GM12878 (cell line): ENCODE measurements around the gene SLX4IP. TPM values are rescaled to one million over a fixed set of nuclear protein-coding genes. Genes with fewer than 3 reads are reported as not detected.

Experiments
- ATAC-seq: fragments of 200-7000 bp; cut with Tn5 transposase; 3 replicates; pipeline ENCODE4 v1.9.1; 2020; ENCODE audit warnings: mild to moderate bottlenecking, moderate library complexity
- BruUV-seq: library from RNA; stranded (reverse); fragments of 400-500 nt; replicated peaks from 2 replicates; lab custom pipeline; 2021; lab: Mats Ljungman, UMichigan
- CTCF ChIA-PET: fragments of 300-600 bp; sonication (Branson Sonifier 250); formaldehyde crosslinking; extraction: SDS; loops from one replicate; lab custom pipeline; 2021; ENCODE audit warnings: inconsistent platforms; lab: Yijun Ruan, JAX
- POLR2A ChIA-PET: fragments of 350-600 bp; formaldehyde crosslinking; extraction: SDS; loops from one replicate; lab custom pipeline; 2021; ENCODE audit warnings: inconsistent platforms; lab: Charles Lee
- RAD21 ChIA-PET: fragments of 300-600 bp; sonication (Branson Sonifier 250); formaldehyde crosslinking; loops from one replicate; lab custom pipeline; 2023; ENCODE audit warnings: antibody characterized with exemption; ENCODE audit not compliant: unreplicated experiment; lab: Charles Lee
- SMC1A ChIA-PET: fragments of 300-600 bp; sonication (Branson Sonifier 250); formaldehyde crosslinking; loops from one replicate; lab custom pipeline; 2023; ENCODE audit not compliant: unreplicated experiment, uncharacterized antibody; lab: Charles Lee
- DNase-seq: peaks from one replicate; pipeline ENCODE4 v3.0.0-alpha.2; 2011; ENCODE audit warnings: low read depth, low spot score
- FAIRE-seq: peaks from 3 replicates; lab custom pipeline; 2011; peaks lifted over from hg19 to GRCh38; lab: Jason Lieb, UNC
- H2AFZ ChIP-seq: 2 replicates; pipeline ENCODE4 v1.6.0; 2011; ENCODE audit warnings: low read depth, low read length, control low read depth; ENCODE audit not compliant: control insufficient read depth
- H3K27ac ChIP-seq: 2 replicates; pipeline ENCODE4 v1.5.1; 2011; ENCODE audit warnings: control low read depth; ENCODE audit not compliant: control insufficient read depth, insufficient read depth
- H3K27me3 ChIP-seq, 2 experiments: replicated peaks in 1 of 2; 2 replicates each; pipeline versions ENCODE4 v1.6.0 to v1.6.1; 2011; ENCODE audit warnings: low read length in 1 of 2; ENCODE audit not compliant: control insufficient read depth in 2 of 2, insufficient read depth in 2 of 2
- H3K36me3 ChIP-seq, 2 experiments: 2 replicates each; pipeline ENCODE4 v1.5.1; 2011; ENCODE audit warnings: low read length in 1 of 2; ENCODE audit not compliant: control insufficient read depth in 2 of 2, insufficient read depth in 2 of 2
- H3K4me1 ChIP-seq: 2 replicates; pipeline ENCODE4 v1.6.1; 2011; ENCODE audit warnings: mild to moderate bottlenecking, low read length, moderate library complexity, mixed read lengths; ENCODE audit not compliant: control insufficient read depth, insufficient read depth
- H3K4me2 ChIP-seq: 2 replicates; pipeline ENCODE4 v1.6.0; 2011; ENCODE audit warnings: control low read depth; ENCODE audit not compliant: control insufficient read depth, insufficient read depth
- H3K4me3 ChIP-seq: fragments of 200-600 bp; sonication (generic); 2 replicates; pipeline ENCODE4 v1.5.1; 2016
- H3K79me2 ChIP-seq: 2 replicates; pipeline ENCODE4 v1.6.0; 2011; ENCODE audit warnings: low read length; ENCODE audit not compliant: control insufficient read depth, insufficient read depth
- H3K9ac ChIP-seq: 2 replicates; pipeline ENCODE4 v1.8.0; 2011; ENCODE audit warnings: low read length, control low read depth, mixed read lengths; ENCODE audit not compliant: control insufficient read depth, insufficient read depth
- H3K9me3 ChIP-seq: replicated peaks from 3 replicates; pipeline ENCODE4 v1.5.1; 2011; ENCODE audit warnings: mild to moderate bottlenecking, low read length; ENCODE audit not compliant: control insufficient read depth, insufficient read depth
- H4K20me1 ChIP-seq: 2 replicates; pipeline ENCODE4 v1.6.0; 2011; ENCODE audit not compliant: control insufficient read depth, insufficient read depth
- CHD4 ChIP-seq: fragments of 200-600 bp; sonication (generic); IDR thresholded peaks from 2 replicates; pipeline ENCODE4 v1.6.1; 2016; ENCODE audit warnings: mild to moderate bottlenecking
- FOXK2 ChIP-seq: fragments of 450-650 bp; IDR thresholded peaks from 2 replicates; pipeline ENCODE4 v1.6.1; 2017; ENCODE audit warnings: mild to moderate bottlenecking, moderate library complexity
- MEF2A ChIP-seq: IDR thresholded peaks from 2 replicates; pipeline ENCODE4 v1.6.1; 2011; ENCODE audit warnings: low read depth, mild to moderate bottlenecking, low read length, moderate library complexity; ENCODE audit not compliant: insufficient read depth
- NFXL1 ChIP-seq: fragments of 450-650 bp; IDR thresholded peaks from 2 replicates; pipeline ENCODE4 v1.6.1; 2017; ENCODE audit warnings: antibody characterized with exemption, mild to moderate bottlenecking, borderline replicate concordance
- PML ChIP-seq: IDR thresholded peaks from 2 replicates; pipeline ENCODE4 v1.6.1; 2012; ENCODE audit warnings: low read length, inconsistent platforms
- SMAD5 ChIP-seq: IDR thresholded peaks from 2 replicates; pipeline ENCODE4 v1.6.1; 2016; ENCODE audit warnings: antibody characterized with exemption, low read depth
- ZNF207 ChIP-seq: fragments of 450-650 bp; IDR thresholded peaks from 2 replicates; pipeline ENCODE4 v1.6.1; 2014; ENCODE audit warnings: antibody characterized with exemption, mild to moderate bottlenecking, borderline replicate concordance
- WGBS: methylation state at CpG from one replicate; pipeline ENCODE4 v1.1.6; 2016; ENCODE audit warnings: low lambda C conversion rate; ENCODE audit not compliant: insufficient replicate concordance, insufficient coverage; ENCODE audit errors: missing lambda C conversion rate; 5-methylcytosine and 5-hydroxymethylcytosine counted together
- in situ Hi-C: fragments of 300-500 bp; cut with MboI; formaldehyde crosslinking; loops from 9 replicates; pipeline ENCODE4 v1.14.3; 2018; ENCODE audit warnings: mixed read lengths
- intact Hi-C: fragments of 100-400 bp; cut with micrococcal nuclease; formaldehyde crosslinking; loops from one replicate; pipeline ENCODE4 v1.14.2; 2022; ENCODE audit not compliant: unreplicated experiment
- polyA plus RNA-seq, 11 experiments: library from polyadenylated mRNA; depleted of rRNA in 4 of 11; unstranded in 6 of 11; stranded (reverse) in 5 of 11; fragments of >200 nt; fragmentation: Nextera tagmentation in 4 of 11; fragmentation: Illumina TruSeq in 1 of 11; extraction: Ambion mirVana in 4 of 11; extraction: Trizol in 1 of 11; gene quantifications; 1 replicate in 1 of 11; 2 replicates in 10 of 11; pipeline versions ENCODE4 v1.2.1 to v1.2.3, GENCODE V29; 2011 to 2016; ENCODE audit warnings: inconsistent platforms in 2 of 11, missing spikeins in 2 of 11, low read depth in 1 of 11
- total RNA-seq, 4 experiments: library from RNA; depleted of rRNA in 3 of 4; stranded (reverse); fragments of >200 nt in 3 of 4; fragmentation: Illumina TruSeq in 1 of 4; extraction: Trizol in 1 of 4; gene quantifications; 2 replicates each; pipeline versions ENCODE4 v1.2.1 to v1.2.3, GENCODE V29; 2013 to 2021
- TF ChIP-seq, protein P1 (sequence below): fragments of 150-350 bp; IDR thresholded peaks from 2 replicates; pipeline ENCODE4 v1.6.1; 2014; ENCODE audit warnings: mild to moderate bottlenecking, low read depth, low read length

Gene SLX4IP
- total and polyA plus RNA-seq, 10 of the 15 experiments (the other 5 are each of a cell fraction or from before 2014, with no cell fraction given): 2.2 to 11.0 (median 6.3) TPM

DNA sequence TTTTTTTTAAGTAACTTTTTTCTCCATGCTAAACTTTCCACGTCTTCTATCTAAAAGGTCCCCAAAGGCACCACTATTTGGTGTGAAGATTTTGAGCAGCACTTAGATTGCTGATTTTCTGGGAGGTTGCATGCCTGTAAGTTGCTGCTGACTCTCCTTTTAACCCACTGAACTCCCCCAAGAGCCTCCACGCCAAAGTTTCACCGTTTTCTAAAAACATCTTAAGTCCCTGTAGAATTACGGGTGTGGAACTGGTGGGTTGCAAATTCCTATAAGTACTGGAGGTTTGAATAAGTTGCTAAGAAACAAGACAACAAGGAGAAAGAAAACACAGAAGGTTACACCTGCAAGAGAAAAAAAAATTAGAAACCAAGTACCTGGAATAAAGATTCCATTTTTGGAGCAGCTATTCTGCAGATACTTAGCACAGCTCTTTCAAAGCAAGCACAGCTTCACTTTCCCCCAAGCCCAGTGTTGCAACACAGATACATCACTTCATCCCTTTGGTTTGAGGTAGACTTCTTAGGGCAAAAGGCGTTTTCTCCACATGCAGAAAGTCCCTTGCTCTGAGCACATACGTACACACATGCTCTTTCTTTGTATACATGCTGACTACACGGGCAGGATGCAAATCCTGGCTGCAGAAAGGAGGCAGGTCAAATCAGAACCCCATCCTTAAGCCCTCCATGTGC lies 233.7 kb downstream of the SLX4IP start (continued):
- TF ChIP-seq MEF2A: no peak
- TF ChIP-seq, protein P1, sequence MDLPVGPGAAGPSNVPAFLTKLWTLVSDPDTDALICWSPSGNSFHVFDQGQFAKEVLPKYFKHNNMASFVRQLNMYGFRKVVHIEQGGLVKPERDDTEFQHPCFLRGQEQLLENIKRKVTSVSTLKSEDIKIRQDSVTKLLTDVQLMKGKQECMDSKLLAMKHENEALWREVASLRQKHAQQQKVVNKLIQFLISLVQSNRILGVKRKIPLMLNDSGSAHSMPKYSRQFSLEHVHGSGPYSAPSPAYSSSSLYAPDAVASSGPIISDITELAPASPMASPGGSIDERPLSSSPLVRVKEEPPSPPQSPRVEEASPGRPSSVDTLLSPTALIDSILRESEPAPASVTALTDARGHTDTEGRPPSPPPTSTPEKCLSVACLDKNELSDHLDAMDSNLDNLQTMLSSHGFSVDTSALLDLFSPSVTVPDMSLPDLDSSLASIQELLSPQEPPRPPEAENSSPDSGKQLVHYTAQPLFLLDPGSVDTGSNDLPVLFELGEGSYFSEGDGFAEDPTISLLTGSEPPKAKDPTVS: no peak
- TF ChIP-seq PML: no peak

DNA sequence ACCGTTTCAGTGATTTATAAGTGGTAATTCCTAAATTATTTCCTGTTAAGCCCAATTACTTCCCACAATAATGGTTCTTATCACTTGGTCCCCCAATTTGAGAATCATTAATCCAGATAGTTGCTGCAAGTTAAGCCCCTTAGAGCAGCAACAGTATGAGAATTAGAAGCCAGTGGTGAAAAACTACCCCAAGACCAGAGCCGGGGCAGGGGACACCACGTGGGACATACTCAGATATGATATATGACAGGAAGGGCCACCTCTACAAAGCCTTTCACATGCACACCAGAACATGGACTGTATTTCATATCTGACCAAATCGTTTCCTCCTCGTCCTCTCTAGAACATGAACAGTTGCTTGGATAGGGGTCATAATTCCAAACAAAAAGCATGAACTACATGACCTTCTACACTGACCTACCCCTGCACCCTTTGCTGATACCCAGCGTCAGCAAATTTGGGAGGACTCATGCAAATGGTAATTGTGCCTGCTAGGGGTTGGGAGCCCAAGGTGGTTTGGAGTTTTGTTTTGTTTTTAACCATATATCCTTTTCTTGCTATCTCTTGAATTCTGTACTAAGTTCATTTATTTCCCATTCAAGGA lies 234.8 kb downstream of the SLX4IP start:
- Histone ChIP-seq H2AFZ (no peak overlapping the region), H3K27ac (peak overlapping the region; percentile 47; the same call in 1 of the 2 replicates), H3K4me2 (peak overlapping the region; percentile 32), H3K4me1 (peaks cover 27% of the 10 kb centered on the region), H3K4me3 (peak overlapping the region; percentile 81), H3K9me3 (no peaks in the 10 kb centered on the region), H3K36me3 (no peaks in the 10 kb centered on the region; a peak in 2 of 4 replicates), H3K9ac (peak overlapping the region; percentile 21; the same call in 1 of the 2 replicates), H3K27me3 (no peaks in the 10 kb centered on the region), H4K20me1 (no peaks in the 10 kb centered on the region; the same call in 1 of the 2 replicates), H3K79me2 (peaks cover 10% of the 10 kb centered on the region)
- RAD21 ChIA-PET: interaction anchor here (0.7 to 3.6 kb wide), 7 partner anchors 16 to 876 kb away, joined by 3 to 30 read pairs (median 4); no protein-coding TSS in a partner anchor
- no TSS peak for BruUV-seq
- intact Hi-C loops (loop anchor here (2.0 to 10.0 kb wide), 8 partner anchors 117 to 787 kb away; no protein-coding TSS in a partner anchor), in situ Hi-C loops (loop anchor here (5.0 to 10.0 kb wide), 2 partner anchors 602 to 875 kb away; no protein-coding TSS in a partner anchor)
- CTCF ChIA-PET: interaction anchor here (0.6 to 2.6 kb wide), 11 partner anchors 14 to 1731 kb away, joined by 3 to 14 read pairs (median 4); partner anchors contain the start of genes MKKS and SLX4IP
- POLR2A ChIA-PET: interaction anchor here (0.5 to 0.7 kb wide), 2 partner anchors 287 to 586 kb away, joined by 4 to 5 read pairs; no protein-coding TSS in a partner anchor
- WGBS: 17% methylated on average over 6 of the region's 6 CpGs
- no peak for ATAC-seq
- FAIRE-seq: no peak
- DNase-seq: no peak
- SMC1A ChIA-PET: interaction anchor here (0.7 to 2.1 kb wide), 8 partner anchors 11 to 643 kb away, joined by 3 to 15 read pairs (median 4); no protein-coding TSS in a partner anchor
- TF ChIP-seq SMAD5 (no peak), CHD4 (no peak), ZNF207 (no peak), NFXL1 (no peak), FOXK2 (no peak)
